Measurements from ENCODE around the gene EVA1C.

- TF ChIP-seq CTCF (conservative IDR thresholded peaks at IDR 0.05; ENCODE audit: low read length) (no peak), EZH2phosphoT487 (IDR thresholded peaks at IDR 0.05; ENCODE audit: borderline replicate concordance) (no peak)
Measured at GRCh38 chr21:32549440-32549839, 136.9 kb downstream of the EVA1C start.
